Transverse colon (tissue), 4 donors: ENCODE data around the gene SHISA8. TPM values are rescaled to one million over a fixed set of nuclear protein-coding genes. Genes with fewer than 3 reads are reported as not detected.
"Not testable (repeated sequence)": the region's sequence is repeated elsewhere in the genome, so short reads cannot be mapped to it uniquely, and the experiment has no call there.

Experiments
- DNase-seq: peaks from one replicate; pipeline ENCODE4 v3.0.0-alpha.2; 2019
- H3K27ac ChIP-seq, 4 donors: fragments of 200-600 bp; sonication (generic); 2 replicates each; pipeline ENCODE4 v1.5.1; 2016 to 2018; ENCODE audit warnings: inconsistent platforms in 4 of 4
- H3K27me3 ChIP-seq: fragments of 200-600 bp; sonication (generic); 2 replicates; pipeline ENCODE4 v1.5.1; 2017; ENCODE audit warnings: inconsistent platforms
- H3K36me3 ChIP-seq, 4 donors: fragments of 200-600 bp; sonication (generic); 2 replicates each; pipeline ENCODE4 v1.5.1; 2017 to 2019; ENCODE audit warnings: inconsistent platforms in 4 of 4
- H3K4me1 ChIP-seq, 4 donors: fragments of 200-600 bp; sonication (generic); 2 replicates each; pipeline ENCODE4 v1.5.1; 2017 to 2020; ENCODE audit warnings: inconsistent platforms in 4 of 4
- H3K4me3 ChIP-seq, 4 donors: fragments of 200-600 bp; sonication (generic); 1 replicate in 1 of 4; 2 replicates in 3 of 4; pipeline versions ENCODE4 v1.5.1 to v1.6.1; 2017 to 2019; ENCODE audit warnings: inconsistent platforms in 4 of 4
- H3K9me3 ChIP-seq, 2 donors: fragments of 200-600 bp; sonication (generic); 2 replicates each; pipeline ENCODE4 v1.5.1; 2017 to 2019; ENCODE audit warnings: inconsistent platforms in 2 of 2
- CTCF ChIP-seq, 5 experiments: fragments of 200-600 bp in 3 of 5; fragments of 450-650 bp in 2 of 5; sonication (generic) in 3 of 5; IDR thresholded peaks; 1 replicate in 2 of 5; 2 replicates in 3 of 5; pipeline ENCODE4 v1.5.1; 2016 to 2017; ENCODE audit warnings: antibody characterized with exemption in 5 of 5, inconsistent platforms in 3 of 5, mild to moderate bottlenecking in 2 of 5, moderate library complexity in 1 of 5
- EP300 ChIP-seq: sonication (generic); formaldehyde crosslinking; IDR thresholded peaks from one replicate; pipeline ENCODE4 v1.6.1; 2017; ENCODE audit warnings: antibody characterized with exemption, low read depth
- POLR2A ChIP-seq: fragments of 450-650 bp; IDR thresholded peaks from one replicate; pipeline ENCODE4 v1.6.1; 2016; ENCODE audit warnings: antibody characterized with exemption, mild to moderate bottlenecking, moderate library complexity
- POLR2AphosphoS5 ChIP-seq, 3 donors: sonication (generic); formaldehyde crosslinking; IDR thresholded peaks; one replicate each; pipeline ENCODE4 v1.6.1; 2016; ENCODE audit warnings: antibody characterized with exemption in 3 of 3
- WGBS, 2 donors: methylation state at CpG; one replicate each; pipeline ENCODE4 v1.1.5; 2018; ENCODE audit warnings: low coverage in 1 of 2; 5-methylcytosine and 5-hydroxymethylcytosine counted together
- in situ Hi-C, 4 donors: fragments of 200-750 bp; cut with MboI; loops; one replicate each; pipeline versions ENCODE4 v1.15.0 to v1.15.1; 2017; ENCODE audit warnings: low sequenced_read_pairs in 3 of 4, low pct_ligation_motif_present in 1 of 4, low pct_unique_long_range_greater_than_20kb in 1 of 4
- intact Hi-C: fragments of 100-400 bp; cut with DNase I; formaldehyde crosslinking; loops from one replicate; pipeline ENCODE4 v1.15.1; 2023; ENCODE audit warnings: low total_unique reads
- total RNA-seq, 4 donors: library from RNA; depleted of rRNA; stranded (reverse); fragments of >200 nt; gene quantifications; one replicate each; pipeline ENCODE4 v1.1.0, GENCODE V29; 2016

The SHISA8 gene
- total RNA-seq, 4 donors from 2014 or later = 0.32 TPM; not detected in 3

DNA sequence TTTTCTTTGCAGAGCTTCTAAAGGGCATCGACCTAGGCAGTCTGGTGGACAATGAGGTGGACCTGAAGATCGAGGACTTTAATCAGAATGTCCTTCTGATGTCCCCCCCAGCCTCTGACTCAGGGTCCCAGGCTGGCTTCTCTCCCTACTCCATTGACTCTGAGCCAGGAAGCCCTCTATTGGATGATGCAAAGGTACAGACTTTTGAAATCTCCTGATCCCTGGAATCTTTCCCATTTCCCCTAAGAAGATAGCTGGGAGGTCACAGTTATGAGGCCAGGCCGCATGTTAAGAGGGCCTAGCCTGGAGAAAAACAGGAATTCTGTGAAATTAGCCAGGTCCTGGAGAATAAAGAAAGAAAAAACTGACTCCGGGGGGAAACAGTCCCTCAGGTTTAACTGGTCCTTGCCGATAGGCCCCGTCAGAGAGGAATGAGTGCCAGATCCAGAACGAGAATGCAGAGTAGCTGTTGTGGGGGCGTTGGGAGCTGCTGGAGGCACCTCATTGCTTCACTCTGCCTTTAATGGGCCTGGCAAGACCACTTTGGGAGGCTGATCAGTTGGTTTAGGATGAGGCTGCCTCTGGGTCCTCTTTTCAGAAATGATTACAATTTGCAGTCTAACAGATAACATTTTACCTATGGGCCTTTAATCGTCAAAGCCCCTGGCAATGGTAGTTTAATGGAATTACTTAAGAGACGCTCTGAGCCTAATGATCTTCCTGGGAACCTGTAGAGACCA is 39.2 kb downstream of the SHISA8 start:
- Histone ChIP-seq H3K9me3 (no peaks in the 10 kb centered on the region), H3K4me3 (no peak overlapping the region), H3K4me1 (no peaks in the 10 kb centered on the region), H3K27ac (no peak overlapping the region), H3K27me3 (no peaks in the 10 kb centered on the region), H3K36me3 (peaks cover 0 to 94% (median 33%) of the 10 kb centered on the region in 4 donors)
- in situ Hi-C loops (no loop called here), intact Hi-C loops (loop anchor here (5.0 kb wide), 1 partner anchor 813 kb away; no protein-coding TSS in a partner anchor)
- no peak for DNase-seq
- TF ChIP-seq POLR2AphosphoS5 (IDR thresholded peaks at IDR 0.05) (no peak), POLR2A (no peak), EP300 (no peak), CTCF (IDR thresholded peaks at IDR 0.05) (no peak)
- WGBS, 2 donors = 91 to 92% methylated on average over 2 to 10 of the region's 10 CpGs

DNA sequence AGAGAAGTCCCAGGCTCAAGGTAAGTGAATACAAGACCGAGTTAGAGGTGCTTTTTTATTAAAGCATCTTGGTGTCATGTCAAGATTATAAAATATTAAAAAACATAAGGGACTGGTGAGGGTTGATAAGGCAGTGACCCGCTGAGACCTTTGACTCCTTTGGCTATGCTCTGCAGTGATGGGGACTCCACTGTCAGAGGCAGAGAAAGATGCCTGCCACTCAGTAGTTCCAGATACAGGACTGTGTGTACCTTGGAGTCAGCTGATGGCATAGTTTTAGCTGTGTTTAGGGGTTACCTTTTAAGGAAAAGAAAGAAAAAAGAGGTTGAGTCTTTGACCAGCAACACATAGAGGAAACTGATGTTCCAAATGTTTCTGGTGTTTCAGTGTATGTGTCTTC is 40.8 kb downstream of the SHISA8 start:
- DNase-seq = no peak
- no peak for TF ChIP-seq EP300
- TF ChIP-seq POLR2A = no peak
- TF ChIP-seq POLR2AphosphoS5 (IDR thresholded peaks at IDR 0.05) = no peak
- no peak for TF ChIP-seq CTCF (IDR thresholded peaks at IDR 0.05)
- Histone ChIP-seq H3K9me3 (no peaks in the 10 kb centered on the region), H3K4me1 (no peaks in the 10 kb centered on the region), H3K36me3 (peaks cover 0 to 90% (median 37%) of the 10 kb centered on the region in 4 donors), H3K27ac (no peak overlapping the region), H3K4me3 (no peak overlapping the region), H3K27me3 (no peaks in the 10 kb centered on the region)
- intact Hi-C loops (no loop called here), in situ Hi-C loops (no loop called here)
- WGBS, 2 donors = 86 to 89% methylated on average over 2 of the region's 2 CpGs

- no peak overlapping the region for H3K27ac ChIP-seq
- intact Hi-C loops (no loop called here), in situ Hi-C loops (no loop called here)
- H3K36me3 ChIP-seq = peaks cover 0 to 92% (median 35%) of the 10 kb centered on the region in 4 donors
- TF ChIP-seq EP300 (no peak), CTCF (IDR thresholded peaks at IDR 0.05) (no peak), POLR2AphosphoS5 (IDR thresholded peaks at IDR 0.05) (no peak), POLR2A (no peak)
- WGBS, 2 donors = 74 to 87% methylated on average over 3 to 5 of the region's 5 CpGs
- H3K4me3 ChIP-seq = no peak overlapping the region
- DNase-seq = no peak
- no peaks in the 10 kb centered on the region for H3K4me1 ChIP-seq
- H3K9me3 ChIP-seq = no peaks in the 10 kb centered on the region
- H3K27me3 ChIP-seq = no peaks in the 10 kb centered on the region
Observed at GRCh38 chr22:41873391-41873790, 41.5 kb downstream of the SHISA8 start.

DNA sequence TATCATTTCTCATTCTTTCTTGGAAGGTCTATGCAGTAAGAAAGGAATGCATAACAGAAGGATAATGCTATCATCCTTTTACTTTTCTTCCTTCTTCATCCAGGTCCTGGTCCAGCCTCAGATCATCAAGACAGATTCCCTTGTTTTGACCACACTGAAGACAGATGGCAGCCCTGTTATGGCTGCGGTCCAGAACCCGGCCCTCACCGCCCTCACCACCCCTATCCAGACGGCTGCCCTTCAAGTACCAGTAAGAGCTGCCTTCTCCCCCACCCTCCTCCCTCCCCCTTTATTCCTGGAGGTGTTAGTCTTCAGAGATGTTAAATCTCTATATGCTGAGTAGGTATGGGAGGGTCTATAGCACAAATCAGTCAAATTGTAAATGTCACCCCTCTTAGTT is 44.1 kb downstream of the SHISA8 start:
- intact Hi-C loops (no loop called here), in situ Hi-C loops (no loop called here)
- peaks cover 0 to 84% (median 25%) of the 10 kb centered on the region in 4 donors for H3K36me3 ChIP-seq
- no peak overlapping the region for H3K27ac ChIP-seq
- no peaks in the 10 kb centered on the region for H3K27me3 ChIP-seq
- no peak for TF ChIP-seq POLR2A
- H3K4me1 ChIP-seq = peaks cover 0 to 2% (median 0%) of the 10 kb centered on the region in 4 donors
- H3K4me3 ChIP-seq = no peak overlapping the region
- WGBS, 2 donors = 71 to 85% methylated on average over 4 of the region's 4 CpGs
- H3K9me3 ChIP-seq = no peaks in the 10 kb centered on the region
- DNase-seq = no peak

GRCh38 chr22:41870081-41870480 is 44.8 kb downstream of the SHISA8 start:
- H3K4me3 ChIP-seq, DNase-seq, intact Hi-C loops, H3K4me1 ChIP-seq, H3K9me3 ChIP-seq, H3K27ac ChIP-seq, in situ Hi-C loops, H3K27me3 ChIP-seq: not testable (repeated sequence)
- H3K36me3 ChIP-seq = peaks cover 0 to 77% (median 21%) of the 10 kb centered on the region in 4 donors
- 86 to 92% methylated on average over 1 of the region's 1 CpG for WGBS, 2 donors
